ENCODE data around the gene SLAIN2. TPM values are rescaled to one million over a fixed set of nuclear protein-coding genes. Genes with fewer than 3 reads are reported as not detected.

The SLAIN2 gene
- total RNA-seq, 1 experiment from 2014 or later = 30.8 TPM

- Histone ChIP-seq H2AK5ac (ENCODE audit: insufficient read length, low read length) (no peak overlapping the region), H3K4ac (ENCODE audit: low read depth, low read length) (no peak overlapping the region), H2BK20ac (ENCODE audit: low read depth, low read length, poor library complexity, severe bottlenecking) (no peak overlapping the region), H3K4me1 (ENCODE audit: insufficient read depth, low read length) (no peaks in the 10 kb centered on the region), H2AFZ (ENCODE audit: low read length) (no peak overlapping the region), H2BK120ac (ENCODE audit: low read depth, low read length, poor library complexity, severe bottlenecking) (no peak overlapping the region), H3K18ac (ENCODE audit: insufficient read length, low read depth, low read length) (no peak overlapping the region), H3T11ph (ENCODE audit: low read length) (no peak overlapping the region), H3K27me3 (ENCODE audit: insufficient read depth, low read length) (no peaks in the 10 kb centered on the region), H4K91ac (ENCODE audit: insufficient read length, low read depth, low read length) (no peak overlapping the region), H4K8ac (replicated peaks; ENCODE audit: insufficient read length, low read depth, low read length) (no peak overlapping the region), H3K79me2 (ENCODE audit: insufficient read depth, low read length) (peaks cover 37% of the 10 kb centered on the region; the same call in 1 of the 2 replicates), H3K14ac (ENCODE audit: insufficient read depth, low read length) (no peak overlapping the region), H3K9me3 (ENCODE audit: control insufficient read depth, low read depth, low read length) (no peaks in the 10 kb centered on the region), H3K4me2 (ENCODE audit: insufficient read depth, insufficient read length, low read length) (no peak overlapping the region), H3K56ac (ENCODE audit: insufficient read length, low read depth, low read length) (no peak overlapping the region), H3K23me2 (ENCODE audit: insufficient read length, low read depth, low read length, poor library complexity, severe bottlenecking) (peaks cover 8% of the 10 kb centered on the region), H3K27ac (ENCODE audit: insufficient read length, low read depth, low read length) (no peak overlapping the region), H3K23ac (ENCODE audit: insufficient read length, low read depth, low read length) (no peak overlapping the region), H2BK12ac (ENCODE audit: insufficient read length, low read depth, low read length) (no peak overlapping the region), H3K79me1 (ENCODE audit: insufficient read depth, low read depth, low read length, poor library complexity, severe bottlenecking) (no peaks in the 10 kb centered on the region), H4K20me1 (ENCODE audit: control insufficient read depth, insufficient read depth, insufficient read length) (no peaks in the 10 kb centered on the region), H2BK5ac (ENCODE audit: insufficient read length, low read length) (no peak overlapping the region), H2BK15ac (ENCODE audit: low read depth, low read length) (no peak overlapping the region), H3K9ac (ENCODE audit: extremely low read depth, insufficient read length, low read length) (no peak overlapping the region), H4K5ac (ENCODE audit: insufficient read length, low read depth, low read length) (no peak overlapping the region)
- H3K4me1 Mint-ChIP-seq = peaks cover 54 to 55% of the 10 kb centered on the region in 2 experiments
- no peak for DNase-seq
- H3K4me3 Mint-ChIP-seq = no peak overlapping the region
- no peaks in the 10 kb centered on the region for H3K9me3 Mint-ChIP-seq
- peaks cover under 1 to 2% (median 1%) of the 10 kb centered on the region in 3 experiments; a peak in 3 of 7 replicates for H3K36me3 Mint-ChIP-seq (ENCODE audit: insufficient read depth in 1 of 3, low read depth in 3 of 3)
- peak overlapping the region in 1 of 3 experiments; percentile 3; a peak in 1 of 7 replicates for H3K27ac Mint-ChIP-seq
- no peak for TF ChIP-seq CTCF (conservative IDR thresholded peaks at IDR 0.05)
- H3K27me3 Mint-ChIP-seq (ENCODE audit: low read depth) = no peaks in the 10 kb centered on the region
Measured at GRCh38 chr4:48346594-48346993, 5.3 kb downstream of the SLAIN2 start.

All from H9 (cell line).